ELF-1 (cell line): ENCODE data around the gene GABRB3.

Source experiments
- DNase-seq: peaks from one replicate; pipeline ENCODE4 v3.0.0-alpha.2; 2016; ENCODE audit warnings: low read depth, low spot score

GABRB3 gene

GRCh38 chr15:26631894-26632293 lies 141.0 kb downstream of the GABRB3 start:
- DNase-seq, result no peak

DNA sequence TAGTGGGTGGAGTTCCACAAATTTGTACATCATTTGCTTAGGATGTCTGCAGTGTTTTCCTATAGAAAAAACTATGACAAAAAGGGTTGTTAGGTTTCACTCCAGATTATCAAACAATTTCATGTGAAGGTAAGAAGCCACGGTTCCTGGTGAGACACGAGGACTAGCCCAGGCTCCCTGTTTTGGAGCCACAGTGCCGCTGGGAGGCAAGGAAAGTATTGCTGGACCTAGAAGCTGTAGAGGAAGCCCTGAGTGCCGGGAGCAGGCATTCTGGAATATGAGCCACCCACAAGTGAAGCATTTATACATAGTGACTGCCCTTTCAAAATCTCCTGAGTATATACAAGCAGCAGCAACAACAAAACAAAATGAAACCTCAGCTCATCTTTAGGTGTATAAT lies 142.0 kb downstream of the GABRB3 start:
- no peak for DNase-seq

- DNase-seq, result peak; percentile 91
These were observed 143.9 kb downstream of the GABRB3 start for GRCh38 chr15:26628879-26629529.

DNA sequence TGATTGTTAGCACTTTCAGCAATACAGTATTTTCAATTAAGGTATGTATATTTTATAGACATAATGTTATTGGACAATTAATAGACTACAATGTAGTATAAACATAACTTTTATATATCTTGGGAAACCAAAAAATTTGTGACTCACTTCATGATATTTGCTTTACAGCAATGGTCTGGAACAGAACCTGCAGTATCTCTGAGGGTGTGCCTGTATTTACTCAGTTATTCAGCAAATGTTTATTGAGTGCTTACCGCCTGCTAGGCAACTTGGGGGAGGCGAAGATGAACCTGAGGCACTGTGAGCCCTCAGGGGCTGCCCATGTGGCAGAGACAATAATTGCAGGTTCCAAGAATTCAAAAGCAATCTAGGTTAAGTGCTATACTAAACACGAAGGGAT lies 144.8 kb downstream of the GABRB3 start:
- no peak for DNase-seq

DNA sequence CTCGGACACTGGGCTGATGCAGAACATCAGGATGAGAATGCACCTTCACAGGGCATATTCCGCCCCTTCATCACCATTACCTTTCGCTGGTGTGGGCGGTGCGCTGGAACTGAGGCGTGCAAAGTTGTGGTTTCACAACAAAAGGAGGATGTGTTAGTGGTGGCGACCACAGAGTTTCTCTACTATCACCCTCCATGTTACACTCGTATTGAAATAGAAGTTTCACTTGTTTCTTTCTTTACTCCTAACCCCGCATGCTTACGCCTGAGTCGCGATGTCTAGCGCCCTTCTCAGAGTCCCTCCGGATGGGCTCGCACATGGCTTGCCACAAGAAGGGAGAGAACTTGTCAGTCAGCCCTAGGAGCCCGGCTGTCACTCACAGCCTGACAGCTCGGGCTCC lies 148.7 kb downstream of the GABRB3 start:
- no peak for DNase-seq

GRCh38 chr15:26623071-26623470 lies 149.8 kb downstream of the GABRB3 start:
- DNase-seq, result peak; percentile 41

- DNase-seq, result no peak
These were observed 151.1 kb downstream of the GABRB3 start for GRCh38 chr15:26621816-26622215.

- DNase-seq, result no peak
These were observed 152.1 kb downstream of the GABRB3 start for GRCh38 chr15:26620528-26621458.

DNA sequence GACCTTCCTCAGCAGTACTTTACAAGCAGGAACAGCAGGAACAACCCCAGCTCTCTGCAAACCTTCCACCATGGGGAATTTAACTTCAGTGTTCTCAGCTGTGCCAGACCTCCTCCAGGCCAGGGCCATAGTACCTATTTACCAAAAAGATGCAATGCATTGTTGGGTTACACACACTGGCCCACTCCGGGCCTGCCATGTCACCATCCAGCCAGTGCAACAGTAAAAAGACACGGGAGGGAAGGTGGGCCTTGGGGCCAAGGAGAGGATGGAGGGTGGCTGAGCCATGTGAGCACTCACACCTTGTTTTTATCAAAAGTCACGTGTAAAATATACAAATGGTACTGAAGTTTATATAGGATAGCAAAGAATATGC lies 157.0 kb downstream of the GABRB3 start:
- DNase-seq, result no peak

DNA sequence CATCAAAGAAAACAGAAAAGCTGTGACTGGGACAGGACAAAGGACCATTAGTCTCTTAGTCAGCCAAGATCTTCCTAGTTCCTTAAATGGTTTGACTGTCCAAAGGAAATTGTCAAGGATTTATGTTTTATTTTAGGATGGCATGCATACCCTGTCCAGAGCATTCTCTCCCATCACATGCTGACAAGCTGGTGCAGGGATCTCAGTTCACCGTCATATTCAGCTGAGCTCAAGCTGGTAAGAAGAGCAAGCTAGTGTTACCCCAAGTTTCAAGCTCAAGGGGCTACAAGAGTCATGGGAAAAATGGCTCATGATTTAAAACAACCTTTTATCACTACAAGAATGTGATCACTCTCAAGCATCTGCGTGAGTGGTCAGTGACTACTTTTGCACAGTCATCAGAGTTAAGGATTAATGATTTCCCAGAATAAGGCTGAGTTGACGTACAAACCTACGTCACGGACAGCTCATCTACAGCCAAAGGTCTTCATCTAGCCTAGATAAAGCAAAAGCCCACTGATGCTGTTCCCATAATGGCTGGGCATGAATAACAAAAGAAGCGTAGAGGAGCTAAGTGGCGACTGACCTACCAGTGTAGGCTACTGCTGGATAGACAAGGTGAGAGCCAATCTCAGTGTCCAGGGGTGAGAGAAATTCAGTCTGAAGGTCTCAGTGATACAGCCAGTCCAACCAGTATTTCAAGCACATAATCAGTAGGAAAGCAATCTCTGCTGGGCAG lies 157.5 kb downstream of the GABRB3 start:
- peak; percentile 61 for DNase-seq

DNA sequence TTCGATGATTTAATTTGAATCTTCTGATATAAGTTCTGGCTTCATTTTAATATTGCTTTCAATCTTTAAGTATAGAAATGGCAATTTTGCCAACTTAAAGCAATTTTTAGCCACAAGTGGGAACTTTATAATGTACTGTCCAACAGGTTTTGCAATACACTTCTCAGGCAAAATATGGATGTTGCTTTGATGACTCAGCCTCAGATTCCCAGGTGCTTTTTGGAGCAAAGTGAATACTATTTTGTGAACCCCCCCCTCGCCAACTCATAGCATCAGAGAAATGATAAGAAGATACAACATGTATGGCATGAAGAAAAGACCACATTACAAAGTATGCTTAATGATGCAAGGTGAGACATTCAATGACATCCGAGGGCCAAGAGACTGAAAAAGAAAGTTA lies 158.1 kb downstream of the GABRB3 start:
- no peak for DNase-seq

DNA sequence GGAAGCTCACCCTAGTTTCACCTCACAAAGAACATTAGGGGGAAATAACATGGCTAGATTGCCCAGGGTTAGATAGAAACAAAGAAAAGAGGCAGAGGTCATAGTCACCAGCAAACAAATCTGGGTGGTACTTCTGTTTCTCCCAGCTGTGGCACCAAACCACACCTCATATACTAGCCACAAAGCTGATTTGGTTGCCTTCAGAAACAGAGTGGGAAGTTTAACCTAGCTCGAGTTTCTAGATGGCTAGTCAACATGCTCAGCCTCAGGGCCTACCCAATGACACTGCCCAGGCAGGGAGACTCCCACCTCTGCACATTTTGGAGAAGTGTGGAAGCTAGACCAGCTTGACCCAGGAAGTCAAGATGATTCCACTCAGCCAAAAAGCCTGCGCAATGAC lies 174.2 kb downstream of the GABRB3 start:
- no peak for DNase-seq

DNA sequence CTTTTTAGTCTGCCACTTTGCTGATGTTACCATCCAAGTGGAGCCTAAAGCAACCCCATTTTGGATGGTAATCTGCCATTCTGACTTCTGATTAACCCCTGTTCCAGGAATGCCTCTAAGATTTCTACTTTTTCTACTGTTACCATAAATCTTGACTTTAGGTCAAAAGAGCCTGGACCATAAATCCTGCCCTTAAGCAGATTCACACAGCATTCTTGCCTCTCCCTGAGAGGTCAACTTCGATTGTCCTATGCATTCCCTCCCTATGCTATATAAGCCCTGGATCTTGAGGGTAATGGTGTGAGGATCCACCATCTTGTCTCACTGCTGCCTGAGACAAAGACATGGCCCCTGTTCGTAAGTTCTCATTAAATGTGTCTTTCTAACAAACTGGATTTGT lies 177.3 kb downstream of the GABRB3 start:
- DNase-seq, result no peak

GRCh38 chr15:26590676-26591075 lies 182.2 kb downstream of the GABRB3 start:
- no peak for DNase-seq

- no peak for DNase-seq
These were observed 190.0 kb downstream of the GABRB3 start for GRCh38 chr15:26582840-26583239.

- DNase-seq, result no peak
These were observed 191.9 kb downstream of the GABRB3 start for GRCh38 chr15:26580943-26581342.

DNA sequence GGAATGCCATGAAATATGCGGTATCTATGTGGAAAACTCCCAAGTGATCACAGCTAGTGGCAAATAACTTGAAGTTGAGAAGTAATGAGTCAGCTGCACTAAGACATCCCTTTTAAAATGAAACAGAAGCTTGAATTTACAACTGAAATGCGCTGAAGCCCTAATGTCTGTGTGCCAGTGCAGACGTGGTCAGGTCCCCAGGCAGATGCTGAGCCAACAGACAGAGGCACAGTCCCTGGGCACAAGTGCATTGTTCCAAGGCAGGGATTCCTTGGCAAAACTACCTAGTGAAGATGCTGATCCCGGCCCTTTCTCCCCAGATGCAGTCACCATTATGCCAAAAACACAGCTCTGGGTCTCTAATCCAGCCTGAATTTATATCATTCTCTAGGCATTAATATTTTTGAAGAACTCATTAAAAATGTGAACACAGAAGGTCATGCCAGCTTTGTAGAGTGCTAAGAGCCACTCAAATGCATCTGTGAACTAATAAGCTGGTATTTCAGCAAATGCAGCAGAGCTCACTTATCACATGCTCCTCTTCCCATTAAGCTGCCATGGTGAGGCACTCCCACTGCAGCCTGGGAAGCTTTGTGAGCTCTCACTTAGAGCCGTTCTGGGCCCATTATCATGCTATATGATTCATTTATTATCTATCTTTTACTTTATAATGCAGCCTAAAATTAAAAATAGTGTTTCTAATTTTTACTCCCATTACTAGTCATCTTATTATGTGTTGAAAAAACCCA lies 200.1 kb downstream of the GABRB3 start:
- no peak for DNase-seq

DNA sequence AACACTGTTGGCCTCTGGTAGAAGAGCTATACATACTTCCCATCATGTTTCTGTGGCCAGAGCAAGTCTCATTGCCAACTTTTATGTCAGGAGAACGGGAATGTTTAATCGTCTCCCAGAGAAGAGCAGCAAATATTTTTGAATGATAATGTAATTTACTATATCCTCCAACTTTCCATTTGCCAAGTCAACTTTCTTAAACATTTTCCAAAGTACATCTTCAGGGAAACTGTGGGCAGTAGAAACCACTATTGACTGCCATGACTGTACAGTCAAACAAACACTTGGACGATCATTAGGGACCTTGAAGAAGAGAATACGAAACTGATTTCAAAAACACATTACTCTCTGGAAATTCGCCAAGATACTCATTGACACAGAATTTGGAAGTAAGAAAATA lies 201.5 kb downstream of the GABRB3 start:
- no peak for DNase-seq

- DNase-seq, result no peak
These were observed 207.3 kb downstream of the GABRB3 start for GRCh38 chr15:26565542-26565941.

DNA sequence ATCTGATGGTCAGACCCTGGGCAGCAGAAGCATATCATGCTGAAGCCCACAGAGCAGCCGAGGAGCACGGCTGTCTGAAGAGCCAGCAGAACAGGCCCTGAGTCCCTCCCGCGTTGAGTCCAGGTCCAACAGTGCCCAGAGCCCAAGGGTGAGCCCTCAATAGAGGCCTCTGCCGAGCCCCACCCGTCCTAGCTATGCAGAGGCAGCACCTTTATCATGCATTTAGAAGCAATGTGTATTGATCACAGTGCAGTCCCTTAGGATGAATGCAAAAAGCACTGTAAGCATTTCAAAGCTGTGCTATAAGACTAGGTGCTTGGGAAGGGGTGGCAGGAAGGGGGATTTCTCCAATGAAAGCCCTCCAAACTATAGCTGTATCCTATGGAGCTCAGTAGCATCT lies 208.5 kb downstream of the GABRB3 start:
- peak; percentile 8 for DNase-seq

DNA sequence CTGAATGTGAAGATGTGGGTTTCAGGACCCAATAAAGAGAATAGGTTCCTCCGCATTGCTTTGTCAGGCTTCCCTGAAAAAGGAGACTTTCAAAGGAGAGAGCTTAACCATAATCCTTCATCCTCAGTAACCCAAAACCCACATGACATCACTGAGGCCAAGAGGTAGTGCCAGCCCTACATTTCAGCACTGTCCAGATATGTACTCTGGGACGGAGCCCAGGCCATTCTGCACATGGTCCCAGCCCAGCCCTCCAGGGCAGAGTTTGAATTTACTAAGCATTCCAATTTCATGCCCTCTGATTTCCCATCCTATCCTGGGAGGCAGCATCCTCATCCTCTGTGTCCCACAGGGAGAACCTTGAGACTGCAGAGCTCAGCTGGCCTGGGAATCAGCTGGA lies 210.5 kb downstream of the GABRB3 start:
- DNase-seq, result no peak

DNA sequence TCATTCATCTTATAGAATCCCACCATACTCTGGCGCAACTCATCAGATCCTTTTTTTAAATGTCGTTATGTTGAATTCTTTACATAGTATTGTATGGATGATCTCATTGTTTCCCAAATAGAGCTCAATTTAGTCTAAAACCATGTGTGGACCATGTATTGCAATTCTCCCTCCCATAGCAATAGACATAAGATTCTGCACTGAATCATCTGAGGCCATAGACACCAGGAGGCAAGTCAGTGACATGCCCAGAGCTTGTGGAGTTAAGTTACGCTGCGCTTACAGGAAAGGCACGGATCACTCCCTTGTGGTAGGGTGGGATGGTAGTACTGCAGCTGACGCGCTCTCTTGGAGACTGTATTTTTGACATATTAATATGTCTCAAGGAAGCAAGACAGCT lies 211.0 kb downstream of the GABRB3 start:
- no peak for DNase-seq
